Measurements from ENCODE around the gene ARHGAP26.
A peak's percentile ranks its signal among the peaks of the same experiment; 100 is the strongest.

ARHGAP26 gene

DNA sequence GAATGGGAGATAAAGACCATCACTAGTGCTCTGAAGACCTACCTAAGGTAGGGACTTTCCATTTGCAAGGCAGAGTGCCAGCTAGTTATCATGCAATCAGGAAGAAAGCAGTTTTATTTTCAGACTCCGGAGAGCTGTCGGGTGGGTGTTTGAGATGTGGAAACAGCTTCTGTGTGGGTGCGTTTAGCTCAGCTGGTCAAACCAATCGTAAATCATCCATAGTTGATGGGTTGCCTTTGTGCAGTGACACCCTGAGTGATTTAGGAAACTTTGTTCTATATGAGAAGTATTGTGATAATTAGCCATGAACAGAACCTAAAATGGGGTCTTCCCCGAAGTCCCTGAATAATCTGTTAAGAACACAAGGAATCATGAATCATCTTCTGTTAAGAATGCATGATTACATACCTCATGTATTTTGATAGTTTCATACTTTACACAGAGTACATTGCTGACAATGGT is 284.3 kb downstream of the ARHGAP26 start:
- no peak for DNase-seq

DNA sequence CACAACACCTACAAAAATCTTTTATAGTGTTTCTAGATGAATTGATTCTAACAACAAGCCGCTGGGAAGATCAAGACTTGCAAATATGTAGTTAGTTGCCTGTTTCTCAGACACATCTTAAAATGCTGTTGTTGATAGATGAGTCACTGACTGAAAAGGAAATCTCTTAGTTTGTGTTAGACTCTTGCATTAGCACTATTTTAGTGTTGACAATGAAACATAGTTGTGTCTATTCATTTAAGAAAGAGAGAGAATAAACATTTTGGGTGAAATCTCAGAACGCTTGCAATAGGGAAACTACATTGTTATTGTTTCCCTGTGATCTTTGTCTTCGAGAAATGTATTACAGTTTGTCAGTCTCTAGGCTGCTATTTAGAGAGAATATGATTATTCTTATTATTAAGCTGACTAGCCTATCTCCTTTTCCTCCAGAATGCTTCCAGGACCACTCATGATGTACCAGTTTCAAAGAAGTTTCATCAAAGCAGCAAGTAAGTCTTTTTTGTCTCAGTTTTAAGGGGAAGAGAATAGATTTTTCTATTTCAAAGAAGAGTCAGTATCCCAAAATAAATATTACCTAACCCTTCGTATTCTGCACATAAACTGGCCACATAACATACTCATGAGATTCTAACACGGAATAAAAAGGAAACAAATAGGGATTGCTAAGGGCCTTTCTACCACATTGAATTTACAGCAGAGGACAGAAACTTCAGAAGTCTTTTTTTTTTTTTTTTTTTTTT is 285.6 kb downstream of the ARHGAP26 start:
- no peak for DNase-seq

DNA sequence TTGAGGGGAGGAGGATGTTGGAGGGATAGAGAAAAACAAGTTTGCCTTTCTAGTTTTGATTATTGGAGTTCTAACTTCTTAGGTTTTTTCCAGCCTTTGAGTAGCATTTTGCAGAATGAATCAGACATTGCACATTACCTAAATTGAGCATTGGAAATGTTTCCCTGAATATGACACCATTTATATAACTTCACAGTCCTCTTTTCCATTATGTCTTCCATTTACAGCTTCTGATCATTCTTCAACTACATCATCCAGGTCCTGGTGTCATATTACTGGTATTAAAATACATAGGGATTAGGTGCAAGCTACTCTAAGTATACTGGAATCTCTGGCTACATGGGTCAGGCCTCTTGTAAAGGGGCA is 286.1 kb downstream of the ARHGAP26 start:
- no peak for DNase-seq

DNA sequence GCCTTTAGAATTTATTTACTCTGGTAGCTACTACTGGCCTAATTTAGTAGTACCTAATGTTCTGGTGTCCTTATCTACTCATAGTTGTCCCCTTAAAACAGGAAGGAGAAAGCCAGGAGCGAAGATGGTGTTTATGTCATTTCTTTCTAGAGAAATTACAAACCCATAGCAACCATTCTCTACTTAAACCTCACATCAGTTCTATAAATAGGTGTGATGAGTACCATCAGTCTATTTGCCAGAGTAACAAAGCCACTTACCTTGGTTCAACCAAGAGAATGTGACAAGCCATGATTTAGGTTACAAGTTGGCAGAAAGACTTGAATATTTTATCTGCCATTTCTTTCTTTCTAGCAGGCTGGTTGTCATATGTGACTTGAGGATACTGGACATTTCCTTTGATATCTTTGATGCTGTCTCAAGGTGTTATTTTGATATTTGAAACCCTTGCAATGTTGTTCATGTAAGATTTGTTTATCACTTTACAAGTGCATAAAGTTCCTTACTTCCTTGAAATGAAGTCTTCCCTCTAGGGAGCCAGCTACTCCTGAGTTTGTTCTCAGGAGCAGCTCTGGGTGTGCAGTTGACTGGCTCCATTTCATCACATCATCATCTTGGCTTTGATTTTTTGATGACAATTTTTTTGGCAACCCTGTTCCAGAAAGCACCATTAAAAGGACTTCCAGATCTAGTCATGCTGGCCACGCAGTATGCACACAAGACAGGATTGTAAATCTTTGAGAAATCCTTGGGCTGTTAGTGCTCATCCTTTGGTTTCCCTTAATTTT is 286.8 kb downstream of the ARHGAP26 start:
- no peak for DNase-seq

DNA sequence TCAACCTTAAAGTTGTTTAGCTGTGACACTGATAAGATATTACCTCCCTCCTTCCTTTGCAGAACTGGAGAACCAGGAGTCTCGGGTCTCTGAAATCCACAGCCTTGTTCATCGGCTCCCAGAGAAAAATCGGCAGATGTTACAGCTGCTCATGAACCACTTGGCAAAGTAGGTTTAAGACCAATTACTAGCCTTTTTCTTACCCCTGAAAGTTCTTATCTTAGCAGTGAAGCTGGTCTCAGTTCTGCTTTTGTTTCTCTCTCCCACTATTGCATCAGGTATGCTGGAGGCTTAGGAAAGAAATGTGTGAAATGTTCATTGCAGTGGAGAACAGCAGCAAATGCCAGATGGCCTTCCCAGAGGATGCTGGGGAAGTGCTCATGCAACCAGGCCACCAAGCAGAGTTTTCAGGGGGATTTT is 287.4 kb downstream of the ARHGAP26 start:
- no peak for DNase-seq

DNA sequence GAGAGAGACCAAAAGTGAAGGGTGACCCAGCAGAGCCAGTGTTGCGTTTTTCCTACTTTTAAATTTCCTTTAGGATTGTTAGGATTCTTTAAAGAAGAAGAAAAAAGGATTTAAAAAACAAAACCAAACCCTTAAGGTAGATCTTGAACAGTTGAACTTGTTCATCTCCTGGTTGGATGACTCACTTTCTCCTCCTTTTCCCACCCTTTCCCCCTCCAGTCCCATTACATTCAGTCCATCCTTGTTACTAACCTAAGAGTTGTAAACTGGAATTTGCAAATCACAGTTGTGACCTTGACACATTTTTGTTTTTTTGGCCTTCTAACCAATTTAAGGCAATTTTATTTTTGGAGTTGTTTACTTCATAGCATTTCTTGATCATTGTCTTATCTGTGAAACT is 289.2 kb downstream of the ARHGAP26 start:
- DNase-seq, result no peak

DNA sequence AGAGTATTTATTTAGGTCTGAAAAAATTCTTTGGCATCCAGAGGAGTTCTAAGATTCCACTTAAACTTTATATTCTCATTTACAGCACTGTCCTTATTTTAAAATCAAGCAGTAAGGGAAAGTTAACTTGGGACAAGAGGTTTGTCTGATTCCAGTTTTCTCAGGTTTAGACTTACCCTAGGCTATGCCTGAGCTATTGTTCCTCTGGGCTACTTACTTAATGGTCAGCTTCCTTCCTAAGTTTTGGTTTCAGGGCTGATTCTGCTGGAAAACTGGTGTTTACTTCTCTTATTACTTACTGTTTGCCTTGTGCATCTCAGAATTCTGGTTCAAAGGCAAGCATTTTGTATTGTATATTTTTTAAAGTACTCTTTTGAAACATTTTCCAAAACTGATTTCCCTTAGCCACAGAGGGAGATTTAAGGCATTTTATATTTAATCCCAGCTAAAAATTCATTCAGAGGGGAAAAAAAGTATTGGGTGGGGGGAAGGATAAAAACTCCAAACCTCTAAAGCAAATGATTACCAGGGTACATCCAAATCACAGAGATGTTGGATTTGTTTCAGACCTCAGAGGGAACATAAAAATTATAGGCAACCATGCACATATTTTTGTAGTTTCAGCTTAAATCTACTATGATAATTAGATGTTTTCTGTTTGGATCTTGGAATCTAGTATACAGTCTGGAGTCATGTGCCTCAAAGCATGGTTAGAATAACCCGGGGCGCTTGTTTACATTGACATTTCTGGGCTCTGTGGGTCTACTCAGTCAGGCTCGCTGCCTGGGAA is 290.0 kb downstream of the ARHGAP26 start:
- no peak for DNase-seq

DNA sequence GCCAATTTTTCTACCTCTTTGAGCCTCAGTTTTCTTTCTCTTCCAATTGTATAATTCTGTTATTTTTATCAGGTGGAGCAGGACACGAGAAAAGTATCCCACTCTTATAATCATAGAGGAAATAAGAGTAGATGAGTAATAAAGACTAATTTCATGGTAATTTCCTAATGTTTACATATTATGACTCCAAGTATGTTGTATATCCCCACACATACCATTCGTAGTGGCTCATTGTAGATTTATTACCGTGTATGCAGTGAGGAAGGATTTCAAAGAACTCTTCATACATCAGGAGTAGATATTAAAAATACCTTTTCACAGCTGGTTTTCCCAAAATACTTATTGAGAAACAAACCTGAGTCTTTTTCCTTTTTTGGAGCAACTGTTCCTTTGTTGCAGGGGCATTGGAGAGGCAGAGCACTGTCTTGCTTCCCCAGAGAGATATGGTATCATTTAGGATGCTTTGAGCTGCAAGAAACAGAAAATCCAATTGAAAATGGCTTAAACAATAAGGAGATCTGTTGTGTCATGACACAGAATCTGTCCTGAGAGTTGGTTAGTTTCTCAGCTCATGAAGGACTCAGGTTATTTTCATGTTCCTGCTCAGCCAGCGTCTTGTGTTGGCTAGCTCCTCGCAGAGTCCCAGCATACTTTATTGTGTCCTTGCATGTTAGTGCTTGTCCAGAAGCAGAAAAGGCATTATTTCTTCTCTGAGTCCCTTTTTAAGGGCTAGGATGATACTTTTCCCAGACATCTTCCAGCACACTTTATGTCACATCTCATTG is 291.2 kb downstream of the ARHGAP26 start:
- DNase-seq, result no peak

DNA sequence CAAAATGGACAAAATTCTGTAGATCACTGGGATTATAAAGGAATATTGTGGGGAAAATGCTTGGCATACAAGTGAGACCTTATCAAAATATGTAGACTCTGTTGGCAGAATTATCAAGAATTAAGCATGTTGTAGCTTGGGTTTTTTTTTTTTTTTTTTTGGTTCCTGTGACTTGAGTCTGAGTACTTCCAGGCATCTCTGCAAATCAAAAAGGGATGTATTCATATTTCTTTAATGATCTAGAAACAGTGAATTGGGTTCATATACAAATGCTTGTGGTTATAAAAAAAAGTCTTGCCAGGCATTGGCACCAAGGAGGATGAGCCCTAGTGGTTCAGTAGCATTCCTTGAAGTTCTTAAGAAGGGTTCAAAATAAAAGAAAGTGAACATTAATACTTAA is 292.2 kb downstream of the ARHGAP26 start:
- no peak for DNase-seq

DNA sequence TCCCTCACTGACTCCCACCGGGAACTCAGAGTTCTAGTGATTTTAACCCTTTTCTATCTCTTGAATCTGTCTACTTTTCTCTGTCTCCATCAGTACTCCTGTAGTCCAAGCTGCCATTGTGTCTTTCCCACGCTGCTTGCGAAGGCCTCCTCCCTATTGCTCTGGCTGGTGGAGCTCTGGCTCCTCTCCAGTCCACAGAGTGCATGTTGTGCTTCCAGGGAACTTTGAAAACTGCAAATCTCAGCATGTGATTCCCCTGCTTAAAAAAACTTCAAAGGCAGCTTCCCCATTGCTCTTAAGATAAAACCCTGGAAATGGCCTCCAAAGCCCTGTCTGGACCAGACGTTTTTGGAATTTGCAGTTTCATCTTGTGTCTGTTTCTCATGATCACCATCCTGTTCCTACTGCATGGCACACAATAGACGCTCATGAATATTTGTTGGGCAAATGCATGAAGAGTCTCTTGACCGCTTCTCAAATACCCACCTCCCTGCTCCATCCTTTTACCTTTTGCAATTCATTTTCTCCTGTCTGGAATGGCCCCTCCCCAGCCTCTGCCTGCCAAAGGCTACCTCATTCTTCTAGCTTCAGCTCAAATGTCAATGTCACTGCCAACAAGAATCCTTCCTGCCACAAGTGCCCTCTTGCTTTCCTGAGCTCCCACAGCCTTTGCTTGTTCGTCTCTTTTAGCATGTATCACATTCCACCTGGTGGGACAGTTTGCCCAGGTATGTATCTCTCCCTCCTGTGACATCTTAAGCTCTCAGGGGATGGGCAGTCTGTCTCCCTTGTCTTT is 293.2 kb downstream of the ARHGAP26 start:
- no peak for DNase-seq

DNA sequence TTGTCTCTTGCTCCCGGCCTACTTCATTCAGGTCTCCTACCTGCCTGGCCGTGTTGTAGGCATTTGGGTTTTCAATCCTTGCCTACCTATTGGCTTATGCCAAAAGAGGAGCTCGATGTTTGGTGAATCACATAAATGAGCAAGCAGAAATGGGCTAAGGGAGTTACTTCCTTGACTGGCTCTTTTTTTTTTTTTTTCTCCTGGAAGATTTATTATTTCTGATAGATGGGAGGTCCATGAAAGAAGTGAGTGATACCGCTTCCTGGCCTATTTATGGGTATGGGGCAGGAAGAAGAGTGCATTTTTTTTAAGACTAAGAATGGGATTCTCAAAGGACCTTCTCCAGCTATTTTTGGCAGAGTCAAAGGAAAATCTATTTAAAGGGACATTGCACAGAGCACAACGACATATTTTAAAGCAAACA is 294.1 kb downstream of the ARHGAP26 start:
- no peak for DNase-seq

DNA sequence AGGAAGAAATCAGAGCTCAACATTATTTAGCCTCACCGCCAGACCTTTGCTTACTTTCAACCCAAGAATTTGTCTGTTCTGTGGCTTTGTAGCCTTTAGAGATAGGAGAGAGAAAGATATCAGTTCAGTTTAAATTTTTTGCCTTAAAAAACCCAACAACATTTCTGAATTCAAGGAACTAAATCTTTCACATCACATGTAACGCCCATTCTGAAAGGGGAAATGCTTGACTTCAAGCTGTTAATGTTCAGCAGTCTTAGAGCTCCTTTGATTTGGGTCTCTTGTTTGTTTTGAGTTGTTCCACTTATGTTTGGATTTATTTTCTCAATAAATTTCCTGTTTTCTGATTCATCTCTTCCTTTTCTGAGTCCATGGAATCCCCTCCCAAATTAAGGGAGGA is 294.5 kb downstream of the ARHGAP26 start:
- DNase-seq, result no peak

DNA sequence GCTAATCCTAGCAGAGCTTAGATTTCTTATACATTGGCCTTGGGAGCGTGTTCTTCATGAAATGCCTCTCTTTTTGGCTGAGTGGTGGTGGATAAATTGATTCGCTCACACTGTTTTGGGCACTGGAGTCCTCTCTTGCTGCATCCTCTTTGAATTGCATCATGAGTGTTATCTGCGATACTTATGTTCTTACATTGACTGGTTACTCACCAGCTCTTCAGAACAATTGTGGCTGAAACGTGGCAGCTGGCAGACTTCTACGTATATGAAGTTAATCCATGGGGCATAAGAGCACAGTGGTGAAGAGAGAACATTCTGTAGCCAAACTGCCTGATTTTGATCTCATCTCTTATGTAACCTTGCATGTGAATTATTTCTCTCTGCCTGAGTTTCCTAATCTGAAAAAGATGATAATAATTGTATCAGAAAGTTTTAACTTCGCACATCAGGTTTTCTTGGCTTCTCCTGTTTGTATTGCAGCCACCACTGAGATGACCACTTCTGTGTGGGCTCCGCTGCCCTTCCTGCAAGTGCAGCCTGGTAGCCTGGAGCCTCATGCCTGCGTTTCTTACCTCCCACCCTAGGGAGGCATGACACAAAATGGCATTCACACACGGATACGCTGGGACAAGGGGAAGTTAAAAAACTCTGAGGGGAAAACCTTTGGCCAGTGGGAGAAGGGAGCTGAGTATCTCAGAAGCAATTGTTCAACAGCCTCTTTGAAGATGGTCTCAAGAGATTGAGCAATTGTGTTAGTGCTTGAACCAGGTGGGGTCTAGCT is 295.2 kb downstream of the ARHGAP26 start:
- no peak for DNase-seq

DNA sequence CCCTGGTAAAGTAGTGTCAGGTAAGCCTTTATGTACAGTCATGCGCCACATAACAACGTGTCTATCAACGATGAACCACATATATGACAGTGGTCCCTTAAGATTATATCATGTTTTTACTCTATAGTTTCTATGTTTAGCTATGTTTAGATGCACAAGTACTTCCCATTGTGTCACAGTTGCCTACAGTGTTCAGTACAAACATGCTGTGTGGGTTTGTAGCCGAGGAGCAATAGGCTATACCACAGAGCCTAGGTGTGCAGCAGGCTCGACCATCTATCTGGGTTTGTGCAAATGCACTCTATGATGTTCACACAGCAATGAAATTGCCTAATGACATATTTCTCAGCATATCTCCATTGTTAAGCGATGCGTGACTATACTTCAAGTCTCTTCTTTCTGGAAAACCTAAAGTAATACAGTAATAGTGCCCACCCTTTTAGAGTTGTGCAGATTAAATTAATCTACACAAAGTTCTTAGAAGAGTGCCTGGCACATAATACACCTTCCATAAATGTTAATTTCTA is 295.9 kb downstream of the ARHGAP26 start:
- no peak for DNase-seq

DNA sequence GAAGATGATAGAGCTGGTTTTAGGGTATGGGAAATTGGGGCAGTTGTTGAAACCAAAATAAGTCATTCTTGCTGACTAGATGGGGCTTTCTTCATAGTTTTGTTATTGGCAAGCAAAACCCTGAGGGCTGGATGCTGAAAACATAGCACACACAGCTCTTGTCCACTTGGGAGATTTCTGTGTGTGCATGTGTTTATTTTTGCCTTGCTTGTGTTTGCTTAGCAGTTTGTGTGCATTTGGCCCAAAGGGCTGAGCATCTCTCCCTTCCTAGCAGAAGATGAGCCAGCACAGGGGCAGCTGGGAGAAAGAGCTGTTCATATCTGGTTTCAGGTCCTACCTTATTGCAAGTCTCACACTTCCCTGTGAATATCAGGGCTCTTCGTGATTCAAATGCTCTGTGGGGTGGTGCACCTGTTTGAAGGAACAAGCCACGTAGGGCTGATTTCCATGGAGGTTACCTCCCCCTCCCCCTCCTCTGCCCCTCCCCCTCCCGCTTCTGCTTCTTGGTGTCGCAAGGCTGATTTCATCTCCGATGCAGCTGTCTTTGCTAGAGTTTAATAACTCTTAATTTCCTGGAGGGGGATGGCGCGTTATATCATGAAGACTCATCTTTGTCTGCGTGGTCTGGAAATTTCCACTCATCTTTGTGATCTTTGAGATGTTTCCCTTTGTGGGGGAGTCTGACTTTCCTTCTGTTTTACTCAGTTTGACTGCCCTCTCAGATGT is 296.5 kb downstream of the ARHGAP26 start:
- no peak for DNase-seq

DNA sequence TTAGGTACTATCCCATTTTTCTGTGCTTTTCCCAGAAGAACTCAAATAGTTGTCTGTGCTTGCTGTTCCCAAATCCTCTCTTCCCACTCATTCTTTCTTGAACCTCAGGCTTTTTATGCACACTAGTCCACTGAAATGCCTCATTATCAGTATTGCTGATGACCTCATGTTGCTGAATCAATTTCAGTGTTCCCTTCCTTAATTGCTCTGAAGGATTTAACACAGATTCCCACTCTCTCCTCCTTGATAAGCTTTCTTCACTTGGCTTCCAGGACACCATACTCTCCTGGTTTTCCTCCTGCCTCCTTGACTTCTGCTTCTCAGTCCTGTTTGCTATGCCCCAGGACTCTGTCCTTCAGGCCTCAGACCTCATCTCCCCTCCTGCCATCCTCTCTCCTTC is 298.5 kb downstream of the ARHGAP26 start:
- no peak for DNase-seq

DNA sequence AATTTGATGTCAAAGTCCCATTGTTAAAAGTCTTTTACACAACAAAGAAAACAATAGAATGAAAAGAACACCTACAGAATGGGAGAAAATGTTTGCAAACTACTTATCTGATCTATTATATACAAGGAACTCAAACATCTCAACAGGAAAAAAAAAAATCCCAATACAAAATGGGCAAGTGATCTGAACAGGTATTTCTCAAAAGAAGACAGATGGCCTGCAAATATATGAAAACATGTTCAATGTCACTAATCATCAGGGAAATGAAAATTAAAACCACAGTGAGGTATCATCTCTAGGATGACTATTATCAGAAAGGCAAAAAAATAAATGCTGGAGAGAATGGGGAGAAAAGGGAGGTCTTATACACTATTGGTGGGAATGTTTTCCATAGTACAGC is 301.8 kb downstream of the ARHGAP26 start:
- no peak for DNase-seq

DNA sequence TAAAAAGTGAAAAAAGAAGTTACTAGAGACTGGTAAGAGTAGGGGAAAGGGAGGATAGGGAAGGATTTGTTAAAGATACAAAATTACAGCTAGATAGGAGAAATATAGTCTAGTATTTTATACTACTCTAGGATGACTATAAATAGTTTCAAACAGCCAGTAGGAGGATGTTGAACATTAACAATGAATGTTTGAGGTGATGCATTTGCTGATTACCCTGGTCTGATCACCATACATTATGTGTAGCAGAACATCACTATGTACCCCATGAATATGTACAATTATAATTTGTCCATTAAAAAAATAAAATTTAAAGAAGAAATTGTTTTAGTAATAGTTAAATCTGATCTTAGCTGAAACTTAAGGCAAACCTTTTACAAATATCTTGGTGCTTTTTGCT is 302.6 kb downstream of the ARHGAP26 start:
- no peak for DNase-seq

DNA sequence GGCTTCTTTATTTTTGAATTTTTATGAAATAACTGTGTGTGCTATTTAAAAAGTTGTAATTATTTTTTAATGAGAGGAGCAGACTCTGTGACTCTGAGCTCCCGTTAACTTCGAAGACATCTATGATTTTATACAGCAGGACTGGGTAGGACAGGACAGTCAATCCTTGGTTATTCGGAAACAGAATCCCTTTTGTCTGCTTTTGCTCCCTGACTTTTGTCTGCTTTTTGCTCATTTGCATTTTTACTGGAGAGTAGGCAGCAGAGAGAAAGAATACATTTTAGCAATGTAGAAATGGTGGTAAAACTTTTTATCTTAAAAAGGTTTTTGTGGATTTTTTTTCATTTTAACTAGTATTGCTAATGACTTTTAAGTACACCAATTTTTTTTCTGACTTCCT is 303.6 kb downstream of the ARHGAP26 start:
- DNase-seq, result no peak

DNA sequence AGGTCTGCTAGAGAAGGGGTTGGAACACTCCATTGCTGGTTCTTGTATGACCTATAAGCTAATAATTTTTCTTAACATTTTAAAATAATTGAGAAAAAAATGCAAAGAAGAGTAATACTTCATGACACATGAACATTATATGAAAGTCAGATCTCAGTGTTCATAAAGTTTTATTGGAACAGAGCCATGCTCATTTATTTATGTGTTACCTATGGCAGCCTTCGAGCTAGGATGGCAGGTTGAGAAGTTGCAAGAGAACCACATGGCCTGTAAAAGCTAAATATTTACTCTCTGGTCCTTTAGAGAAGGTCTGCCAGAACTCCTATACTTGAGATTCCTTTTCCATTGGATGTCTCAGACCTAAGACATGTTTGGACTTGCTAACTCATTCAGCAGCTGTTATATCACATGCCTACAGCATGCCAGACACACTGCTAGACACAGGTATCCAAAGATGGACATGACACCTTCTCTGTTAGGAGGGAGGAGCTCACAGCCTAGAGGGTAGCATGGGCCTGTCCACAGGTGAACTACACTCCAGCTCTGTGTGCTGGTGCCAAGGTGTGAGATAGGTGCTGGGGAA is 304.3 kb downstream of the ARHGAP26 start:
- DNase-seq, result peak; percentile 51

All from NCI-H446 treated with DMSO at 0.1 percent for 48 hours (cell line).